Testis (tissue), 3 donors: Measurements from ENCODE around the gene VWA1. TPM values are rescaled to one million over a fixed set of nuclear protein-coding genes. Genes with fewer than 3 reads are reported as not detected.

ENCODE experiments used
- DNase-seq: peaks from one replicate; pipeline ENCODE4 v3.0.0-alpha.2; 2019
- H3K27ac ChIP-seq, 2 donors: fragments of 200-600 bp; sonication (generic); one replicate each; pipeline ENCODE4 v1.5.1; 2019
- H3K27me3 ChIP-seq: fragments of 200-600 bp; sonication (generic); one replicate; pipeline ENCODE4 v1.5.1; 2019
- H3K36me3 ChIP-seq: fragments of 200-600 bp; sonication (generic); one replicate; pipeline ENCODE4 v1.5.1; 2017; ENCODE audit warnings: low read depth; ENCODE audit errors: missing control alignments
- H3K4me1 ChIP-seq: fragments of 200-600 bp; sonication (generic); one replicate; pipeline ENCODE4 v1.5.1; 2019
- H3K4me3 ChIP-seq, 2 donors: fragments of 200-600 bp; sonication (generic); one replicate each; pipeline ENCODE4 v1.5.1; 2017 to 2019
- H3K9me3 ChIP-seq: fragments of 200-600 bp; sonication (generic); one replicate; pipeline ENCODE4 v1.5.1; 2017
- CTCF ChIP-seq, 3 experiments: fragments of 450-650 bp in 2 of 3; fragments of 200-600 bp in 1 of 3; sonication (generic) in 1 of 3; IDR thresholded peaks; one replicate each; pipeline ENCODE4 v1.5.1; 2016 to 2019; ENCODE audit warnings: antibody characterized with exemption in 3 of 3, mild to moderate bottlenecking in 2 of 3, moderate library complexity in 1 of 3
- POLR2A ChIP-seq: fragments of 450-650 bp; IDR thresholded peaks from one replicate; pipeline ENCODE4 v1.6.1; 2017; ENCODE audit warnings: antibody characterized with exemption, mild to moderate bottlenecking, moderate library complexity
- WGBS, 2 donors: methylation state at CpG; one replicate each; pipeline ENCODE4 v1.1.5; 2018; 5-methylcytosine and 5-hydroxymethylcytosine counted together
- intact Hi-C: fragments of 100-400 bp; cut with DNase I; formaldehyde crosslinking; loops from one replicate; pipeline ENCODE4 v1.15.1; 2023; ENCODE audit warnings: low total_unique reads
- polyA plus RNA-seq: library from polyadenylated mRNA; stranded (reverse); fragments of 350-450 nt; fragmentation: Illumina TruSeq; extraction: RNeasy Lipid Tissue Mini Kit (QIAGEN cat#74804); gene quantifications from one replicate; pipeline ENCODE4 v1.2.3, GENCODE V29; 2014; ENCODE audit warnings: low read depth, low replicate concordance; ENCODE audit not compliant: insufficient read depth
- total RNA-seq, 2 donors: library from RNA; depleted of rRNA; stranded (reverse); fragments of >200 nt; gene quantifications; one replicate each; pipeline ENCODE4 v1.2.3, GENCODE V29; 2016

VWA1 gene
- total and polyA plus RNA-seq, 3 donors from 2014 or later, result 46.6 to 90.6 (median 64.0) TPM

DNA sequence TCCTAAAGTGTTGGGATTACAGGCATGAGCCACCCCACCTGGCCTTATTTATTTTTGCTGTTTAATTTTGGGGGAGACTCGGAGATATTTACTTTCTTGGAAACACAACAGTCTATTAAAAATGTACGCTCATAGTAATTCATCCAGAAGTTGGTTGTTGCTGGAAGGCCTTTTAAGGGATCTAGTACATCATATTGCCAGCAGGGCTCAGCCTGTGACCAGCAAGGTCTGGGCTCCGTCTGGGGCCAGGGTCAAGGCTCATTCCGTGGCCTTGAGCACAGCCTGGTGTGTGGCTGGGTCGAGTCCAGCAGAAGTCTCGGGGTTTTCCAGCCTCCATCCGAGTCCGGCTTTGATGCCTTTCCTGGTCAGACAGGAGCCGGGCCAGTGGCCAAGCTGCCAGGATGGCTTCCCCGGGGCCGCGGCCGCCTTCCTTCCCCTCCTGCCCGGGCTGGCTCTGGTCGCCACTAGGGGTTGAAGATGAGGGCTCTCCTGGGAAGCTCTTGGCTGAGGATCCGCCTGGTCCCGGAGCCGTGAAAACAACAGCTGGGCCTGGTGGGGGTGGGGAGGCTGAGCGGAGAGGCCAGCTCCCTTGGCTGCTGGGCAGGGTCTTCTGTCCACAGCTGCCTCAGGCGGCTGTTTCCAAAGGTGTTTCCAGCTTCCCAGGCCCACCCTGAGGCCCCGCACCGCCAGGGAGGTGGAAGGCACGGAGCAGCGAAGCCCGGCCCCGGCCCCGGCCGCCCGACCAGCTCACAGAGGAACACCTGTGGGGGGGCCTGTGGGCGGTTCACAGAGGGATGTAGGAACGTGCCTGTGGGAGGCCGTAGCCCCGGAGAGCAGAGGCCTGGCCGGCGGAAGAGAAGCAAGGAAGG is 5.1 kb upstream of the VWA1 start:
- WGBS, 2 donors, result 26 to 44% methylated on average over 6 to 34 of the region's 35 CpGs
- intact Hi-C loops, result no loop called here
- H3K4me1 ChIP-seq, result peaks cover 64% of the 10 kb centered on the region

GRCh38 chr1:1430992-1431844 is 4.3 kb upstream of the VWA1 start:
- intact Hi-C loops, result no loop called here
- H3K4me1 ChIP-seq, result peaks cover 67% of the 10 kb centered on the region
- DNase-seq, result no peak

More for the DNA sequence above, 5.1 kb upstream of the VWA1 start:
- H3K9me3 ChIP-seq, result no peaks in the 10 kb centered on the region
- H3K4me3 ChIP-seq, result no peak overlapping the region
- peak overlapping the region; percentile 88 to 89 for H3K27ac ChIP-seq
- H3K27me3 ChIP-seq, result no peaks in the 10 kb centered on the region
- peak; percentile 91 for DNase-seq
- TF ChIP-seq POLR2A, result no peak
- TF ChIP-seq CTCF (IDR thresholded peaks at IDR 0.05), result peak in 2 of 3 experiments; percentile 30 to 48
- no peaks in the 10 kb centered on the region for H3K36me3 ChIP-seq

DNA sequence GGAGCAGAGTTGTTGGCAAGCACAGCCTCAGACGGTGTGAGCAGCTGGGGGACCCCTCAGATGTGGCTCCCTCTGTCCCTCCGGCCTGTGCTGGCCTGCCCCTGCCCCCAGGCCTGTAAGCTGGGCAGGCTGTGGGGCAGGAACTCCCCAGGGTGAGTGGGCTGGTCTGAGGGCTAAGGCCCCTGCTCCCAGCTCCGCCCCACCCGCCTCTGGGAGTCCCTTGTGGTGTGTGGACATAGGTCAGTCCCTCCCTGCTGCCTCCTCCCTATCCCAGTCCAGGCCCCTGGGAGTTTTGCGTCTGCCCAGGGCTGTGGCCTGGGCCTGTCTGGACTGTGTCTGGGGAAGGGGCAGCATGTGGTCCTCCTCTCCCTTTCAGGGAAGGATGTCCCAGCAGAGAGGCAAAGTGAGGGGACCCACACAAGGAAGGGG is 3.6 kb upstream of the VWA1 start:
- Histone ChIP-seq H3K36me3 (no peaks in the 10 kb centered on the region), H3K9me3 (no peaks in the 10 kb centered on the region), H3K4me3 (no peak overlapping the region), H3K27ac (peak overlapping the region; percentile 88 to 89), H3K4me1 (peaks cover 73% of the 10 kb centered on the region), H3K27me3 (no peaks in the 10 kb centered on the region)
- no peak for DNase-seq
- 21 to 50% methylated on average over 2 to 5 of the region's 5 CpGs for WGBS, 2 donors
- no peak for TF ChIP-seq CTCF (IDR thresholded peaks at IDR 0.05)
- TF ChIP-seq POLR2A, result no peak
- intact Hi-C loops, result no loop called here

More at GRCh38 chr1:1430992-1431844, 4.3 kb upstream of the VWA1 start:
- 34 to 60% methylated on average over 1 to 14 of the region's 18 CpGs for WGBS, 2 donors
- Histone ChIP-seq H3K27ac (peak overlapping the region; percentile 88 to 89), H3K4me3 (no peak overlapping the region), H3K9me3 (no peaks in the 10 kb centered on the region), H3K27me3 (no peaks in the 10 kb centered on the region), H3K36me3 (no peaks in the 10 kb centered on the region)
- TF ChIP-seq POLR2A, result no peak
- TF ChIP-seq CTCF (IDR thresholded peaks at IDR 0.05), result no peak

- Histone ChIP-seq H3K36me3 (no peaks in the 10 kb centered on the region), H3K4me3 (no peak overlapping the region), H3K27ac (peak overlapping the region; percentile 88 to 89), H3K9me3 (no peaks in the 10 kb centered on the region), H3K4me1 (peaks cover 78% of the 10 kb centered on the region), H3K27me3 (no peaks in the 10 kb centered on the region)
- no peak for TF ChIP-seq POLR2A
- no peak for TF ChIP-seq CTCF (IDR thresholded peaks at IDR 0.05)
- no peak for DNase-seq
- intact Hi-C loops, result no loop called here
- WGBS, 2 donors, result 38 to 53% methylated on average over 19 to 27 of the region's 28 CpGs
Measured at GRCh38 chr1:1432274-1432950, 3.1 kb upstream of the VWA1 start.
